A549 (cell line): ENCODE data around the gene KCNIP3.
"Not testable (repeated sequence)": the region's sequence is repeated elsewhere in the genome, so short reads cannot be mapped to it uniquely, and the experiment has no call there.

Experiments
- CBX2 ChIP-seq: fragments of 200-600 bp; sonication (generic); IDR thresholded peaks from 2 replicates; pipeline ENCODE4 v1.6.1; 2016; ENCODE audit warnings: low read depth, mild to moderate bottlenecking, borderline replicate concordance
- EP300 ChIP-seq, 2 experiments: fragments of >200 bp; sonication (Bioruptor Twin); formaldehyde crosslinking; IDR thresholded peaks; 2 replicates in 1 of 2; 3 replicates in 1 of 2; pipeline ENCODE4 v1.6.1; 2016 to 2017
- FOSL2 ChIP-seq, 2 experiments: fragments of 450-650 bp in 1 of 2; fragments of >200 bp in 1 of 2; sonication (Bioruptor Twin) in 1 of 2; formaldehyde crosslinking; IDR thresholded peaks; 2 replicates each; pipeline versions ENCODE4 v1.5.0 to v1.6.1; 2016 to 2020; ENCODE audit warnings: mild to moderate bottlenecking in 1 of 2, moderate library complexity in 1 of 2
- POLR2A ChIP-seq: IDR thresholded peaks from 2 replicates; pipeline ENCODE4 v1.6.1; 2012; ENCODE audit warnings: mild to moderate bottlenecking, low read length
- RCOR1 ChIP-seq: fragments of 150-350 bp; IDR thresholded peaks from 2 replicates; pipeline ENCODE4 v1.6.1; 2014; ENCODE audit warnings: antibody characterized with exemption, low read length, low read depth
- TF ChIP-seq, protein P1 (sequence below): fragments of 250-450 bp; sonication (Bioruptor Pico); IDR thresholded peaks from 2 replicates; pipeline ENCODE4 v1.5.0; 2020; ENCODE audit warnings: low read depth, mild to moderate bottlenecking, moderate library complexity

DNA sequence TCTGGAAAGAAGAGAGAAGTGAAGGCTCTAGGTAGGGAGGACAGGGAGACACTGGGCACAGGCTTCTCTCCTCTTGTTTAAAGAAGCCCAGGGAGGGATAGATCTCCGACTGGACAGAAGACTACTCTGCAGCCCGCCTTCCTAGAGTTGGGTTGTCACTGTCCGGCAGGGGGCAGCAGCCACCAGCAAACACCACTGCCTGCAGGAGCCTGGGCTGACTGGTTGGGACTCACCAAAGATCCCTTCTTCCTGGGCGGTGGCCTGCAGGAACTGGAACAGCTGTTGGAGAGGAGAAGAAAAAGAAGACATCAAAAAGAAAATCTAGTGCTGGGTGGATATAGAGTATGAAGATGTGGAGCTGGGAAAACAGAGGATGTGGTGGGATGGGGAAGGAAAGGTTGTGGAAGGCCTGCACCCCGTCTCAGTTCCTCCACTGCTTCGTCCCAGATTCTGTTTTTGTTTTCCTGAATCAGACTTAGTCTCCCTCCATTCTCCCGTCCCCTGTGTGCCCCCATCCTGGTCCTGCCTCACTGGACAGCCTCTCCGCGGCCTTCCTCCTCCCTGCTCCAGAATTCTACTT lies 117.0 kb downstream of the KCNIP3 start:
- TF ChIP-seq, protein P1, sequence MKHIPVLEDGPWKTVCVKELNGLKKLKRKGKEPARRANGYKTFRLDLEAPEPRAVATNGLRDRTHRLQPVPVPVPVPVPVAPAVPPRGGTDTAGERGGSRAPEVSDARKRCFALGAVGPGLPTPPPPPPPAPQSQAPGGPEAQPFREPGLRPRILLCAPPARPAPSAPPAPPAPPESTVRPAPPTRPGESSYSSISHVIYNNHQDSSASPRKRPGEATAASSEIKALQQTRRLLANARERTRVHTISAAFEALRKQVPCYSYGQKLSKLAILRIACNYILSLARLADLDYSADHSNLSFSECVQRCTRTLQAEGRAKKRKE = not testable (repeated sequence)
- not testable (repeated sequence) for TF ChIP-seq POLR2A; CBX2; RCOR1; FOSL2 (IDR thresholded peaks at IDR 0.05); FOSL2 (CRISPR knock-in tag; IDR thresholded peaks at IDR 0.05); EP300 (IDR thresholded peaks at IDR 0.05)
